Heart left ventricle (tissue), 13 donors: Measurements from ENCODE around the gene ZNF528.

ENCODE experiments used
- POLR2A ChIP-seq, 2 donors: fragments of 450-650 bp; IDR thresholded peaks; one replicate each; pipeline ENCODE4 v1.6.1; 2017; ENCODE audit warnings: antibody characterized with exemption in 2 of 2, mild to moderate bottlenecking in 2 of 2, moderate library complexity in 2 of 2
- TF ChIP-seq, protein P1 (sequence below), 12 donors: fragments of 200-600 bp; sonication (generic) in 4 of 12; IDR thresholded peaks; one replicate each; pipeline versions ENCODE4 v1.5.0 to v1.8.0; 2018 to 2022; ENCODE audit warnings: antibody characterized with exemption in 12 of 12, mild to moderate bottlenecking in 5 of 12
- donor health status: ischemic (EF 13 %, LVEDD 7.1; RV severe dilation, severe dysfunction).
- donor health status: DM: no; HTN: yes; CAD: no.
- donor health status: DM: no; HTN: no; CAD: no.
- donor health status: ischemic (EF 25% LVEDD 6.9; RV normal size, moderate dysfunction).
- donor health status: ischemic (EF 25% LVEDD 5.7; RV mildly dilated, moderate dysfunction).
- donor health status: ischemic (EF 35%, LVEDD 5.7; RV mildly dilated, moderate dysfunction).
- donor health status: nonischemic (EF 11% LVEDD 7.7; RV severe dilation, severe dysfunction).
- donor health status: DM: yes; HTN: yes; CAD: no.
- donor health status: PGD.
- donor health status: ischemic (EF 29% LVEDD 5.4; RV normal size, mild dysfunction).
- donor health status: nonischemic (EF 23%, LVEDD 6.1; RV moderate dilation, normal function).

- TF ChIP-seq, protein P1, sequence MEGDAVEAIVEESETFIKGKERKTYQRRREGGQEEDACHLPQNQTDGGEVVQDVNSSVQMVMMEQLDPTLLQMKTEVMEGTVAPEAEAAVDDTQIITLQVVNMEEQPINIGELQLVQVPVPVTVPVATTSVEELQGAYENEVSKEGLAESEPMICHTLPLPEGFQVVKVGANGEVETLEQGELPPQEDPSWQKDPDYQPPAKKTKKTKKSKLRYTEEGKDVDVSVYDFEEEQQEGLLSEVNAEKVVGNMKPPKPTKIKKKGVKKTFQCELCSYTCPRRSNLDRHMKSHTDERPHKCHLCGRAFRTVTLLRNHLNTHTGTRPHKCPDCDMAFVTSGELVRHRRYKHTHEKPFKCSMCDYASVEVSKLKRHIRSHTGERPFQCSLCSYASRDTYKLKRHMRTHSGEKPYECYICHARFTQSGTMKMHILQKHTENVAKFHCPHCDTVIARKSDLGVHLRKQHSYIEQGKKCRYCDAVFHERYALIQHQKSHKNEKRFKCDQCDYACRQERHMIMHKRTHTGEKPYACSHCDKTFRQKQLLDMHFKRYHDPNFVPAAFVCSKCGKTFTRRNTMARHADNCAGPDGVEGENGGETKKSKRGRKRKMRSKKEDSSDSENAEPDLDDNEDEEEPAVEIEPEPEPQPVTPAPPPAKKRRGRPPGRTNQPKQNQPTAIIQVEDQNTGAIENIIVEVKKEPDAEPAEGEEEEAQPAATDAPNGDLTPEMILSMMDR (IDR thresholded peaks at IDR 0.05), result no peak
- no peak for TF ChIP-seq POLR2A (IDR thresholded peaks at IDR 0.05)
Measured at GRCh38 chr19:52370341-52370710, 27.3 kb upstream of the ZNF528 start.
